Sigmoid colon (tissue), 3 donors: ENCODE results near the gene PROX2.

Experiments
- POLR2A ChIP-seq, 2 donors: fragments of 450-650 bp; IDR thresholded peaks; one replicate each; pipeline ENCODE4 v1.6.1; 2016; ENCODE audit warnings: antibody characterized with exemption in 2 of 2, mild to moderate bottlenecking in 2 of 2, moderate library complexity in 2 of 2
- TF ChIP-seq, protein P1 (sequence below), 4 experiments: fragments of 450-650 bp in 3 of 4; fragments of 200-600 bp in 1 of 4; IDR thresholded peaks; one replicate each; pipeline ENCODE4 v1.5.1; 2016 to 2019; ENCODE audit warnings: antibody characterized with exemption in 4 of 4, mild to moderate bottlenecking in 3 of 4, moderate library complexity in 2 of 4

GRCh38 chr14:74898083-74898482, 22.1 kb upstream of the PROX2 start:
- TF ChIP-seq, protein P1, sequence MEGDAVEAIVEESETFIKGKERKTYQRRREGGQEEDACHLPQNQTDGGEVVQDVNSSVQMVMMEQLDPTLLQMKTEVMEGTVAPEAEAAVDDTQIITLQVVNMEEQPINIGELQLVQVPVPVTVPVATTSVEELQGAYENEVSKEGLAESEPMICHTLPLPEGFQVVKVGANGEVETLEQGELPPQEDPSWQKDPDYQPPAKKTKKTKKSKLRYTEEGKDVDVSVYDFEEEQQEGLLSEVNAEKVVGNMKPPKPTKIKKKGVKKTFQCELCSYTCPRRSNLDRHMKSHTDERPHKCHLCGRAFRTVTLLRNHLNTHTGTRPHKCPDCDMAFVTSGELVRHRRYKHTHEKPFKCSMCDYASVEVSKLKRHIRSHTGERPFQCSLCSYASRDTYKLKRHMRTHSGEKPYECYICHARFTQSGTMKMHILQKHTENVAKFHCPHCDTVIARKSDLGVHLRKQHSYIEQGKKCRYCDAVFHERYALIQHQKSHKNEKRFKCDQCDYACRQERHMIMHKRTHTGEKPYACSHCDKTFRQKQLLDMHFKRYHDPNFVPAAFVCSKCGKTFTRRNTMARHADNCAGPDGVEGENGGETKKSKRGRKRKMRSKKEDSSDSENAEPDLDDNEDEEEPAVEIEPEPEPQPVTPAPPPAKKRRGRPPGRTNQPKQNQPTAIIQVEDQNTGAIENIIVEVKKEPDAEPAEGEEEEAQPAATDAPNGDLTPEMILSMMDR (IDR thresholded peaks at IDR 0.05): no peak
- no peak for TF ChIP-seq POLR2A (IDR thresholded peaks at IDR 0.05)
